NT2/D1 (cell line): ENCODE data around the gene CPLX1.
A peak's percentile ranks its signal among the peaks of the same experiment; 100 is the strongest.
"Not testable (repeated sequence)": the region's sequence is repeated elsewhere in the genome, so short reads cannot be mapped to it uniquely, and the experiment has no call there.

Source experiments
- DNase-seq: peaks from one replicate; pipeline ENCODE4 v3.0.0-alpha.2; 2011; ENCODE audit warnings: low read depth, low spot score
- H3K27me3 ChIP-seq: 2 replicates; pipeline ENCODE4 v1.6.0; 2011; ENCODE audit warnings: mild to moderate bottlenecking; ENCODE audit not compliant: insufficient read length, insufficient read depth
- H3K36me3 ChIP-seq: 2 replicates; pipeline ENCODE4 v1.6.1; 2011; ENCODE audit warnings: mild to moderate bottlenecking, low read length, mixed read lengths; ENCODE audit not compliant: insufficient read depth, insufficient read length
- H3K4me1 ChIP-seq: 2 replicates; pipeline ENCODE4 v1.5.1; 2011; ENCODE audit not compliant: insufficient read depth, insufficient read length
- H3K4me3 ChIP-seq: 2 replicates; pipeline ENCODE4 v1.5.1; 2011; ENCODE audit warnings: low read depth; ENCODE audit not compliant: insufficient read length
- H3K9ac ChIP-seq: 2 replicates; pipeline ENCODE4 v1.6.0; 2011; ENCODE audit warnings: low read depth; ENCODE audit not compliant: insufficient read length
- H3K9me3 ChIP-seq: 2 replicates; pipeline ENCODE4 v1.5.1; 2011; ENCODE audit warnings: mild to moderate bottlenecking, low read length; ENCODE audit not compliant: insufficient read depth
- SUZ12 ChIP-seq: IDR thresholded peaks from 2 replicates; pipeline ENCODE4 v1.6.1; 2011; ENCODE audit not compliant: insufficient read length, insufficient read depth; ENCODE audit errors: extremely low read depth
- YY1 ChIP-seq: IDR thresholded peaks from 2 replicates; pipeline ENCODE4 v1.6.1; 2011; ENCODE audit not compliant: insufficient read length, insufficient read depth
- ZNF274 ChIP-seq: IDR thresholded peaks from 2 replicates; pipeline ENCODE4 v1.6.1; 2011; ENCODE audit warnings: mild to moderate bottlenecking, low read depth, low read length

Gene CPLX1

GRCh38 chr4:779555-779954, 46.4 kb downstream of the CPLX1 start:
- Histone ChIP-seq H3K36me3 (peaks cover 60% of the 10 kb centered on the region), H3K4me3 (no peak overlapping the region), H3K27me3 (peaks cover 11% of the 10 kb centered on the region), H3K9me3 (peaks cover 21% of the 10 kb centered on the region; the same call in 1 of the 2 replicates), H3K9ac (no peak overlapping the region), H3K4me1 (peaks cover 11% of the 10 kb centered on the region)
- DNase-seq = no peak
- no peak for TF ChIP-seq YY1
- no peak for TF ChIP-seq ZNF274
- TF ChIP-seq SUZ12 = no peak

- DNase-seq = no peak
- TF ChIP-seq ZNF274 = no peak
- TF ChIP-seq SUZ12 = no peak
- no peak for TF ChIP-seq YY1
- Histone ChIP-seq H3K9ac (no peak overlapping the region), H3K4me1 (peaks cover 8% of the 10 kb centered on the region), H3K27me3 (no peaks in the 10 kb centered on the region), H3K9me3 (peaks cover 25% of the 10 kb centered on the region; the same call in 1 of the 2 replicates), H3K36me3 (peaks cover 78% of the 10 kb centered on the region), H3K4me3 (no peak overlapping the region)
Measured at GRCh38 chr4:777520-778262, 48.2 kb downstream of the CPLX1 start.

GRCh38 chr4:776743-777441, 49.0 kb downstream of the CPLX1 start:
- Histone ChIP-seq H3K9me3 (peaks cover 25% of the 10 kb centered on the region; the same call in 1 of the 2 replicates), H3K36me3 (peaks cover 82% of the 10 kb centered on the region), H3K4me3 (no peak overlapping the region), H3K9ac (no peak overlapping the region), H3K4me1 (peaks cover 8% of the 10 kb centered on the region), H3K27me3 (no peaks in the 10 kb centered on the region)
- TF ChIP-seq YY1 (no peak), ZNF274 (no peak), SUZ12 (no peak)
- no peak for DNase-seq

- H3K27me3 ChIP-seq, H3K4me1 ChIP-seq, DNase-seq, H3K4me3 ChIP-seq, H3K9ac ChIP-seq: not testable (repeated sequence)
- peaks cover 88% of the 10 kb centered on the region for H3K36me3 ChIP-seq
- peaks cover 25% of the 10 kb centered on the region; the same call in 1 of the 2 replicates for H3K9me3 ChIP-seq
Measured at GRCh38 chr4:775485-775884, 50.4 kb downstream of the CPLX1 start.

- DNase-seq, H3K4me3 ChIP-seq, H3K27me3 ChIP-seq, H3K4me1 ChIP-seq, H3K9ac ChIP-seq: not testable (repeated sequence)
- H3K36me3 ChIP-seq = peaks cover 87% of the 10 kb centered on the region
- peaks cover 25% of the 10 kb centered on the region; the same call in 1 of the 2 replicates for H3K9me3 ChIP-seq
Measured at GRCh38 chr4:774419-775092, 51.4 kb downstream of the CPLX1 start.

GRCh38 chr4:773214-773613, 52.7 kb downstream of the CPLX1 start:
- Histone ChIP-seq H3K4me1 (peaks cover 6% of the 10 kb centered on the region), H3K4me3 (no peak overlapping the region), H3K9me3 (peaks cover 25% of the 10 kb centered on the region; the same call in 1 of the 2 replicates), H3K36me3 (peaks cover 86% of the 10 kb centered on the region), H3K9ac (no peak overlapping the region), H3K27me3 (no peaks in the 10 kb centered on the region)
- no peak for TF ChIP-seq YY1
- TF ChIP-seq SUZ12 = no peak
- no peak for TF ChIP-seq ZNF274
- DNase-seq = no peak

- peaks cover 86% of the 10 kb centered on the region for H3K36me3 ChIP-seq
- H3K9me3 ChIP-seq = peaks cover 25% of the 10 kb centered on the region; the same call in 1 of the 2 replicates
- peaks cover 6% of the 10 kb centered on the region for H3K4me1 ChIP-seq
- no peak overlapping the region for H3K4me3 ChIP-seq
- H3K27me3 ChIP-seq = no peaks in the 10 kb centered on the region
- no peak for TF ChIP-seq YY1
- no peak for TF ChIP-seq SUZ12
- TF ChIP-seq ZNF274 = no peak
- H3K9ac ChIP-seq = peak overlapping the region; percentile 39
- no peak for DNase-seq
Measured at GRCh38 chr4:772776-773175, 53.2 kb downstream of the CPLX1 start.
